HFFc6 (cell line): Measurements from ENCODE around the gene CCSER1. TPM values are rescaled to one million over a fixed set of nuclear protein-coding genes. Genes with fewer than 3 reads are reported as not detected.

Source experiments
- DNase-seq: peaks from one replicate; pipeline ENCODE4 v3.0.0-alpha.2; 2018
- H3K27ac Mint-ChIP-seq: 2 replicates; pipeline ENCODE4 v1.8.0; 2020; ENCODE audit warnings: mild to moderate bottlenecking, mixed read lengths
- H3K27me3 Mint-ChIP-seq: 2 replicates; pipeline ENCODE4 v1.8.0; 2021; ENCODE audit warnings: mild to moderate bottlenecking, moderate library complexity, mixed read lengths; ENCODE audit not compliant: insufficient read depth
- H3K36me3 Mint-ChIP-seq: 2 replicates; pipeline ENCODE4 v1.8.0; 2021; ENCODE audit warnings: low read depth, mixed read lengths
- H3K4me1 Mint-ChIP-seq: 2 replicates; pipeline ENCODE4 v1.8.0; 2020; ENCODE audit warnings: low read depth, mixed read lengths
- H3K4me3 Mint-ChIP-seq: 2 replicates; pipeline ENCODE4 v1.8.0; 2020; ENCODE audit warnings: mild to moderate bottlenecking, moderate library complexity, mixed read lengths
- H3K9me3 Mint-ChIP-seq: 2 replicates; pipeline ENCODE4 v1.8.0; 2020; ENCODE audit warnings: mild to moderate bottlenecking, mixed read lengths
- CTCF ChIP-seq: fragments of 200-600 bp; sonication (generic); IDR thresholded peaks from 2 replicates; pipeline ENCODE4 v1.5.0; 2021; ENCODE audit warnings: antibody characterized with exemption, mild to moderate bottlenecking
- total RNA-seq, 6 experiments: library from RNA; stranded (reverse); fragmentation: NEBNext Ultra II Directional; extraction: Animal tissue kit (Norgen Biotek cat#: 25700); gene quantifications; 2 replicates in 1 of 6; 3 replicates in 5 of 6; pipeline ENCODE4 v1.2.3, GENCODE V29; 2021

Gene CCSER1
- total RNA-seq, 6 experiments from 2014 or later, result not detected

- DNase-seq, result no peak
- no peaks in the 10 kb centered on the region for H3K27me3 Mint-ChIP-seq
- H3K36me3 Mint-ChIP-seq, result no peaks in the 10 kb centered on the region
- H3K4me1 Mint-ChIP-seq, result no peaks in the 10 kb centered on the region
- H3K27ac Mint-ChIP-seq, result no peak overlapping the region
- no peak overlapping the region for H3K4me3 Mint-ChIP-seq
- TF ChIP-seq CTCF, result no peak
- H3K9me3 Mint-ChIP-seq, result peaks cover 40% of the 10 kb centered on the region
These were observed 1398.4 kb downstream of the CCSER1 start for GRCh38 chr4:91525621-91526020.

DNA sequence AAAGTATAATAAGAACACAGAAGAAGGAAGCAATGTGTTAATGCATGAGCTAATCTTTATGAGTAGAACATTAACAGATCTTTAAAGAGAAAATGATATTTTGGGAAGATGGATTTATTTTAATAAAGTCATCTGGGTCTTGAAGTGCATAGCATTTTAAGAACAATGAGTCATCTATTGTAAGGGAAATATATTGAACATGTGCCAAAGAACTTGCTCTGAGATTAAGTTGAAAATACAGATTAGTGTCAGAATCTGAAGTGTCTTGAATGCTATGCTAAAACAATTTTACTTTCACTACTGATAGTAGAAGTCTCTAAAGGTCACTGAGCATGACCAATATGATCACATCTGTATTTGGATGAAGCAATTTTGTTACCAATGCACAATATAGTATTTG, 1399.9 kb downstream of the CCSER1 start:
- DNase-seq, result no peak
- no peaks in the 10 kb centered on the region for H3K4me1 Mint-ChIP-seq
- H3K27me3 Mint-ChIP-seq, result no peaks in the 10 kb centered on the region
- no peak for TF ChIP-seq CTCF
- H3K36me3 Mint-ChIP-seq, result no peaks in the 10 kb centered on the region
- peaks cover 40% of the 10 kb centered on the region for H3K9me3 Mint-ChIP-seq
- H3K27ac Mint-ChIP-seq, result no peak overlapping the region
- H3K4me3 Mint-ChIP-seq, result no peak overlapping the region

DNA sequence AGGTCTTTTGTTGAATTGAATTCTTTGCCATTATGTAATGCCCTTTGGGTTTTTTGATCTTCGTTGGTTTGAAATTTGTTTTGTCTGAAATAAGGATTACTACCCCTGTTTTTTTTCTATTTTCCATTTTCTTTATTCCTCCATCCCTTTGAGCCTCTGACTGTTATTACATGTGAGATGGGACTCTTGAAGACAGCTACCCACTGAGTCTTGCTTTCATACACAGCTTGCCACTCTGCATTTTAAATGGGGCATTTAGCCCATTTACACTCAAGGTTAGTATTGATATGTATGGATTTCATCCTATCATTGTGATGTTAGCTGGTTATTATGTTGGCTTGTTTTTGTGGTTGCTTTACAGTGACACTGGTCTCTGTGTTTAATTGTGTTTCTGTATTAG, 1440.4 kb downstream of the CCSER1 start:
- peaks cover 69% of the 10 kb centered on the region for H3K9me3 Mint-ChIP-seq
- no peak overlapping the region for H3K4me3 Mint-ChIP-seq
- no peak for DNase-seq
- H3K4me1 Mint-ChIP-seq, result no peaks in the 10 kb centered on the region
- no peaks in the 10 kb centered on the region for H3K27me3 Mint-ChIP-seq
- no peak for TF ChIP-seq CTCF
- H3K36me3 Mint-ChIP-seq, result no peaks in the 10 kb centered on the region
- H3K27ac Mint-ChIP-seq, result no peak overlapping the region

DNA sequence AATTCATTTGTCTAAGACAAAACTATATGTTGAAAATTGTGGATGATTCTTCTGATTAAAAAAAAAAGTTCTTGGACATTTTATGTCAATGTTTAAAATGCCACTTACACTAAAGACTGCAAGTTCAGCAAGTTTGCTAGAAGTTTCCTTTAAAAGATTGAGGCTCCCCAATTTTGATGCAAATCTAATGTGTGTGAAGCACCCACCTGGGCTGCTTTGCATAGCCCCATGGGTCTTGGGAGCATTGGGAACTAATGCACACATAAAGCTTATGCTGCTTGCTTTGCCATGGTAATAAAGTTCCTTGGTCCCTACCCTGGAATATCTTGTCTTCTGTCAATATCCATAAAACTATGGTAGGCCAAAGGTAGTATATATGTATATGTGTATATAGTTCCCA, 1450.7 kb downstream of the CCSER1 start:
- no peak overlapping the region for H3K27ac Mint-ChIP-seq
- peaks cover 4% of the 10 kb centered on the region; the same call in 1 of the 2 replicates for H3K9me3 Mint-ChIP-seq
- no peak for DNase-seq
- H3K4me3 Mint-ChIP-seq, result no peak overlapping the region
- no peaks in the 10 kb centered on the region for H3K4me1 Mint-ChIP-seq
- TF ChIP-seq CTCF, result no peak
- no peaks in the 10 kb centered on the region for H3K27me3 Mint-ChIP-seq
- H3K36me3 Mint-ChIP-seq, result no peaks in the 10 kb centered on the region

- Mint-ChIP-seq H3K36me3 (no peaks in the 10 kb centered on the region), H3K27me3 (no peaks in the 10 kb centered on the region), H3K4me3 (no peak overlapping the region)
These were observed 1463.1 kb downstream of the CCSER1 start for GRCh38 chr4:91590260-91590659.

More at GRCh38 chr4:91590260-91590659, 1463.1 kb downstream of the CCSER1 start:
- TF ChIP-seq CTCF, result no peak
- Mint-ChIP-seq H3K27ac (no peak overlapping the region), H3K9me3 (peaks cover 5% of the 10 kb centered on the region), H3K4me1 (no peaks in the 10 kb centered on the region)
- no peak for DNase-seq
